Spleen (tissue), 7 donors: ENCODE results near the gene EDAR.

Experiments
- POLR2A ChIP-seq, 3 donors: fragments of 450-650 bp; IDR thresholded peaks; one replicate each; pipeline ENCODE4 v1.5.1; 2017; ENCODE audit warnings: antibody characterized with exemption in 3 of 3, mild to moderate bottlenecking in 1 of 3
- TF ChIP-seq, protein P1 (sequence below), 11 experiments: fragments of 200-600 bp in 7 of 11; fragments of 450-650 bp in 4 of 11; sonication (generic) in 4 of 11; IDR thresholded peaks in 8 of 11; conservative IDR thresholded peaks in 3 of 11; 1 replicate in 7 of 11; 2 replicates in 4 of 11; pipeline versions ENCODE4 v1.4.0 to v1.8.0; 2016 to 2021; ENCODE audit warnings: antibody characterized with exemption in 11 of 11, inconsistent platforms in 4 of 11, mild to moderate bottlenecking in 1 of 11
- donor health status: DM: no; HTN: no; CAD: no; lungs with moderate emphysema.
- donor health status: DM: no; HTN: no; CAD: no.
- donor health status: DM: no; HTN: no; CAD: no.

DNA sequence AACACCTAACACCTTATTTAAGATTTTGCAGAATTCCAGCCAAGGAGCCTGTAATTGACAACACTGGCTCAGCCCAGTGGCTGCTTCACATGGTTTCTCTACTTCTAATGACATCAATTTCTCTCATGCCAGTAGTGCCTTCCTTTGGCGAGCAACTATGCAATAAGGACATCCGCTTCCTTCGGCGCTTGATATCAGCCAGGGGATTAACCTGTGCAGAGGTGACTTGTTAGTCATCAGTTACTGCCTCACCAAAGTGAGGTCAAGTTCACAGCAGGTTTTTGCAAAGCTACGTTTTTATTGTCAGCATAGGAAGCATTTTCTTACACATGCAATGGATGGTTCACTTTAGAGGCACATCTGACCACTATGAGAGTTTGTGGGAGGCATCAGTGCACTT lies 24.0 kb upstream of the EDAR start:
- TF ChIP-seq, protein P1, sequence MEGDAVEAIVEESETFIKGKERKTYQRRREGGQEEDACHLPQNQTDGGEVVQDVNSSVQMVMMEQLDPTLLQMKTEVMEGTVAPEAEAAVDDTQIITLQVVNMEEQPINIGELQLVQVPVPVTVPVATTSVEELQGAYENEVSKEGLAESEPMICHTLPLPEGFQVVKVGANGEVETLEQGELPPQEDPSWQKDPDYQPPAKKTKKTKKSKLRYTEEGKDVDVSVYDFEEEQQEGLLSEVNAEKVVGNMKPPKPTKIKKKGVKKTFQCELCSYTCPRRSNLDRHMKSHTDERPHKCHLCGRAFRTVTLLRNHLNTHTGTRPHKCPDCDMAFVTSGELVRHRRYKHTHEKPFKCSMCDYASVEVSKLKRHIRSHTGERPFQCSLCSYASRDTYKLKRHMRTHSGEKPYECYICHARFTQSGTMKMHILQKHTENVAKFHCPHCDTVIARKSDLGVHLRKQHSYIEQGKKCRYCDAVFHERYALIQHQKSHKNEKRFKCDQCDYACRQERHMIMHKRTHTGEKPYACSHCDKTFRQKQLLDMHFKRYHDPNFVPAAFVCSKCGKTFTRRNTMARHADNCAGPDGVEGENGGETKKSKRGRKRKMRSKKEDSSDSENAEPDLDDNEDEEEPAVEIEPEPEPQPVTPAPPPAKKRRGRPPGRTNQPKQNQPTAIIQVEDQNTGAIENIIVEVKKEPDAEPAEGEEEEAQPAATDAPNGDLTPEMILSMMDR (IDR thresholded peaks at IDR 0.05 in 8 of 11, conservative IDR thresholded peaks at IDR 0.05 in 3 of 11), result no peak
- no peak for TF ChIP-seq POLR2A (IDR thresholded peaks at IDR 0.05)
